K562 (cell line): ENCODE data around the gene APBB2. TPM values are rescaled to one million over a fixed set of nuclear protein-coding genes. Genes with fewer than 3 reads are reported as not detected.

ENCODE experiments used
- ATAC-seq: fragments of 200-7000 bp; cut with Tn5 transposase; 3 replicates; pipeline ENCODE4 v1.9.1; 2020; ENCODE audit warnings: moderate library complexity
- BruUV-seq: library from RNA; stranded (reverse); fragments of 400-500 nt; replicated peaks from 2 replicates; lab custom pipeline; 2021; lab: Mats Ljungman, UMichigan
- CTCF ChIA-PET: fragments of 300-600 bp; formaldehyde crosslinking; extraction: SDS; loops from one replicate; lab custom pipeline; 2021; ENCODE audit warnings: low intra/inter-chr PET ratio; lab: Yijun Ruan, JAX
- POLR2A ChIA-PET: fragments of 300-600, 350-650 bp; sonication (Branson Sonifier 250); formaldehyde crosslinking; extraction: SDS; loops from one replicate; lab custom pipeline; 2021; ENCODE audit warnings: antibody characterized with exemption, inconsistent platforms; lab: Yijun Ruan, JAX
- DNase-seq, 4 experiments: peaks; one replicate each; pipeline versions ENCODE4 v3.0.0 to v3.0.0-alpha.2; 2011 to 2018; ENCODE audit warnings: low spot score in 3 of 4, mixed read lengths in 3 of 4; ENCODE audit errors: extremely low read depth in 1 of 4
- FAIRE-seq: peaks from 2 replicates; lab custom pipeline; 2011; peaks lifted over from hg19 to GRCh38; lab: Jason Lieb, UNC
- H2AFZ ChIP-seq: 2 replicates; pipeline ENCODE4 v1.6.0; 2011; ENCODE audit warnings: low read depth, low read length, control low read depth, inconsistent platforms
- H3K27ac ChIP-seq: fragments of 200-600 bp; 3 replicates; pipeline ENCODE4 v1.8.0; 2011; ENCODE audit warnings: low read depth, mild to moderate bottlenecking, control low read depth, inconsistent platforms, low read length, moderate library complexity, mixed read lengths; ENCODE audit errors: extremely low read depth
- H3K27me3 ChIP-seq, 2 experiments: fragments of 300-600 bp in 1 of 2; 2 replicates in 1 of 2; 3 replicates in 1 of 2; pipeline versions ENCODE4 v1.6.0 to v1.8.0; 2011; ENCODE audit warnings: inconsistent platforms in 2 of 2, low read length in 2 of 2, mild to moderate bottlenecking in 1 of 2, mixed read lengths in 1 of 2, moderate library complexity in 1 of 2; ENCODE audit not compliant: control insufficient read depth in 2 of 2, insufficient read depth in 2 of 2
- H3K36me3 ChIP-seq: fragments of 300-600 bp; 3 replicates; pipeline ENCODE4 v1.8.0; 2011; ENCODE audit warnings: mild to moderate bottlenecking, low read length, inconsistent platforms; ENCODE audit not compliant: control insufficient read depth, insufficient read depth
- H3K4me1 ChIP-seq, 2 experiments: fragments of 200-600 bp in 1 of 2; replicated peaks in 1 of 2; 2 replicates in 1 of 2; 3 replicates in 1 of 2; pipeline versions ENCODE4 v1.5.1 to v1.8.0; 2011; ENCODE audit warnings: inconsistent platforms in 2 of 2, low read length in 2 of 2, mild to moderate bottlenecking in 1 of 2, mixed read lengths in 1 of 2, moderate library complexity in 1 of 2; ENCODE audit not compliant: control insufficient read depth in 2 of 2, insufficient read depth in 2 of 2
- H3K4me2 ChIP-seq: 2 replicates; pipeline ENCODE4 v1.6.1; 2011; ENCODE audit warnings: low read length, control low read depth, inconsistent platforms, mixed read lengths; ENCODE audit not compliant: insufficient read depth
- H3K4me3 ChIP-seq: fragments of 200-600 bp; sonication (generic), shearing (Covaris generic); 2 replicates; pipeline ENCODE4 v1.5.1; 2016; ENCODE audit warnings: control low read depth, inconsistent platforms
- H3K79me2 ChIP-seq: fragments of 200-600 bp; 3 replicates; pipeline ENCODE4 v1.8.0; 2011; ENCODE audit warnings: low read length, inconsistent platforms; ENCODE audit not compliant: control insufficient read depth, insufficient read depth
- H3K9ac ChIP-seq, 2 experiments: 2 replicates each; pipeline versions ENCODE4 v1.6.0 to v1.6.1; 2011; ENCODE audit warnings: low read depth in 2 of 2, low read length in 2 of 2, control low read depth in 1 of 2, inconsistent platforms in 1 of 2, mild to moderate bottlenecking in 1 of 2, mixed read lengths in 1 of 2; ENCODE audit not compliant: insufficient read depth in 1 of 2
- H3K9me1 ChIP-seq: one replicate; pipeline ENCODE4 v1.6.0; 2011; ENCODE audit warnings: inconsistent platforms, mild to moderate bottlenecking, low read length, moderate library complexity; ENCODE audit not compliant: control insufficient read depth, insufficient read depth
- H3K9me3 ChIP-seq: replicated peaks from 2 replicates; pipeline ENCODE4 v1.5.1; 2011; ENCODE audit warnings: low read depth, low read length, inconsistent platforms; ENCODE audit not compliant: control insufficient read depth, insufficient read depth
- H4K20me1 ChIP-seq: replicated peaks from 2 replicates; pipeline ENCODE4 v1.6.1; 2011; ENCODE audit warnings: low read length, inconsistent platforms, mixed read lengths; ENCODE audit not compliant: control insufficient read depth, insufficient read depth
- CBX1 ChIP-seq: sonication (generic); IDR thresholded peaks from 2 replicates; pipeline ENCODE4 v1.6.1; 2016; ENCODE audit warnings: antibody characterized with exemption, low read depth, mild to moderate bottlenecking
- DEAF1 ChIP-seq: fragments of 450-650 bp; formaldehyde crosslinking; IDR thresholded peaks from 2 replicates; pipeline ENCODE4 v1.4.0; 2020; ENCODE audit warnings: mild to moderate bottlenecking, moderate library complexity
- ESRRB ChIP-seq: fragments of 250-450 bp; sonication (Bioruptor Pico); IDR thresholded peaks from 2 replicates; pipeline ENCODE4 v1.5.0; 2020; ENCODE audit warnings: mild to moderate bottlenecking, moderate library complexity, borderline replicate concordance
- L3MBTL2 ChIP-seq: fragments of 450-650 bp; IDR thresholded peaks from 2 replicates; pipeline ENCODE4 v1.6.1; 2016; ENCODE audit warnings: mild to moderate bottlenecking, moderate library complexity
- MTA3 ChIP-seq: fragments of 450-650 bp; formaldehyde crosslinking; IDR thresholded peaks from 2 replicates; pipeline ENCODE4 v1.6.1; 2017; ENCODE audit warnings: mild to moderate bottlenecking, borderline replicate concordance
- NCOR1 ChIP-seq: fragments of 450-650 bp; IDR thresholded peaks from 2 replicates; pipeline ENCODE4 v1.6.1; 2016; ENCODE audit warnings: mild to moderate bottlenecking, moderate library complexity
- NR2C2 ChIP-seq, 2 experiments: fragments of 200-800 bp in 1 of 2; sonication (Bioruptor generic) in 1 of 2; sonication (generic) in 1 of 2; formaldehyde crosslinking in 1 of 2; IDR thresholded peaks; 2 replicates each; pipeline versions ENCODE4 v1.6.1 to v1.8.0; 2016 to 2022; ENCODE audit warnings: mild to moderate bottlenecking in 1 of 2, missing compliant biosample characterization in 1 of 2, missing genetic modification characterization in 1 of 2, missing genetic modification reagents in 1 of 2
- RAD21 ChIP-seq, 2 experiments: fragments of 250-450 bp in 1 of 2; fragments of 450-650 bp in 1 of 2; sonication (Bioruptor Pico) in 1 of 2; formaldehyde crosslinking in 1 of 2; IDR thresholded peaks in 1 of 2; conservative IDR thresholded peaks in 1 of 2; 2 replicates each; pipeline versions ENCODE4 v1.4.0 to v1.8.0; 2020 to 2022; ENCODE audit warnings: mild to moderate bottlenecking in 2 of 2, moderate library complexity in 1 of 2
- RBM25 ChIP-seq: fragments of 200-400 bp; formaldehyde crosslinking; IDR thresholded peaks from 2 replicates; pipeline ENCODE4 v1.6.1; 2018; ENCODE audit warnings: low read length, low read depth, moderate library complexity; ENCODE audit not compliant: severe bottlenecking
- SMC3 ChIP-seq: conservative IDR thresholded peaks from 2 replicates; pipeline ENCODE4 v1.6.1; 2011; ENCODE audit warnings: low read depth, low read length, improper control_type of control experiment; ENCODE audit not compliant: insufficient read depth
- YY1 ChIP-seq, 3 experiments: IDR thresholded peaks; 2 replicates each; pipeline ENCODE4 v1.6.1; 2011; ENCODE audit warnings: low read length in 2 of 3, mild to moderate bottlenecking in 2 of 3, moderate library complexity in 2 of 3, borderline replicate concordance in 1 of 3, control low read depth in 1 of 3, low read depth in 1 of 3; ENCODE audit not compliant: insufficient read depth in 3 of 3, insufficient replicate concordance in 2 of 3, control insufficient read depth in 1 of 3, insufficient read length in 1 of 3; ENCODE audit errors: extremely low read depth in 1 of 3
- ZBTB7A ChIP-seq: IDR thresholded peaks from 2 replicates; pipeline ENCODE4 v1.6.1; 2011; ENCODE audit warnings: low read depth, mild to moderate bottlenecking, low read length, moderate library complexity, borderline replicate concordance; ENCODE audit not compliant: control insufficient read depth
- ZNF146 ChIP-seq: IDR thresholded peaks from one replicate; pipeline ENCODE4 v1.6.1; 2018; ENCODE audit warnings: missing compliant biosample characterization; ENCODE audit not compliant: unreplicated experiment
- ZNF282 ChIP-seq: sonication (generic); formaldehyde crosslinking; IDR thresholded peaks from 2 replicates; pipeline ENCODE4 v1.8.1; 2023; ENCODE audit warnings: missing genetic modification reagents
- ZNF398 ChIP-seq: fragments of 250-450 bp; sonication (Bioruptor Pico); IDR thresholded peaks from 2 replicates; pipeline ENCODE4 v1.8.0; 2021; ENCODE audit warnings: moderate library complexity, mild to moderate bottlenecking, inconsistent platforms
- WGBS: fragments of 100-300 bp; shearing (Covaris generic); methylation state at CpG from one replicate; pipeline ENCODE4 v1.1.6; 2016; ENCODE audit warnings: low coverage, mixed read lengths; ENCODE audit not compliant: insufficient coverage; ENCODE audit errors: missing lambda C conversion rate; 5-methylcytosine and 5-hydroxymethylcytosine counted together
- in situ Hi-C: fragments of 300-500 bp; cut with MboI; formaldehyde crosslinking; loops from 4 replicates; pipeline ENCODE4 v1.15.0; 2018; ENCODE audit warnings: inconsistent platforms, mixed read lengths
- intact Hi-C: fragments of 100-400 bp; cut with micrococcal nuclease; formaldehyde crosslinking; loops from 2 replicates; pipeline ENCODE4 v1.14.2; 2022
- polyA plus RNA-seq, 8 experiments: library from polyadenylated mRNA; depleted of rRNA in 4 of 8; stranded (reverse) in 5 of 8; unstranded in 3 of 8; fragments of >200 nt; fragmentation: Nextera tagmentation in 2 of 8; fragmentation: Illumina TruSeq in 1 of 8; extraction: Ambion mirVana in 2 of 8; extraction: Trizol in 1 of 8; gene quantifications; 2 replicates each; pipeline versions ENCODE4 v1.2.1 to v1.2.3, GENCODE V29; 2011 to 2014; ENCODE audit warnings: inconsistent platforms in 1 of 8, missing spikeins in 1 of 8
- total RNA-seq, 7 experiments: library from RNA; depleted of rRNA in 6 of 7; stranded (reverse); fragments of >200 nt in 6 of 7; fragmentation: Illumina TruSeq in 2 of 7; extraction: Trizol in 2 of 7; gene quantifications; 2 replicates each; pipeline versions ENCODE4 v1.2.1 to v1.2.3, GENCODE V29; 2011 to 2021; ENCODE audit warnings: low replicate concordance in 1 of 7

APBB2 gene
- total and polyA plus RNA-seq, 9 of the 15 experiments (the other 6 are each of a cell fraction or from before 2014, with no cell fraction given), result 0.08 to 2.1 (median 1.4) TPM

GRCh38 chr4:40924793-40925117 lies 289.6 kb downstream of the APBB2 start (continued):
- TF ChIP-seq NCOR1 (no peak), NR2C2 (CRISPR knock-in tag; IDR thresholded peaks at IDR 0.05) (no peak), NR2C2 (tag; IDR thresholded peaks at IDR 0.05) (no peak), MTA3 (no peak), L3MBTL2 (no peak)

- Histone ChIP-seq H3K4me1 (no peaks in the 10 kb centered on the region; a peak in 1 of 5 replicates), H3K9me1 (no peaks in the 10 kb centered on the region), H3K79me2 (no peaks in the 10 kb centered on the region), H3K9ac (no peak overlapping the region), H2AFZ (peak overlapping the region; percentile 98), H3K4me3 (no peak overlapping the region), H3K9me3 (no peaks in the 10 kb centered on the region), H3K4me2 (peak overlapping the region; percentile 63), H3K36me3 (no peaks in the 10 kb centered on the region), H3K27ac (no peak overlapping the region), H3K27me3 (peaks cover 3 to 28% of the 10 kb centered on the region in 2 experiments; a peak in 4 of 5 replicates), H4K20me1 (no peaks in the 10 kb centered on the region; the same call in 1 of the 2 replicates)
- ATAC-seq (peak; percentile 94), FAIRE-seq (peak; percentile 81), DNase-seq (peak; percentile 68 to 80 (median 78))
- in situ Hi-C loops, result no loop called here
- ChIA-PET POLR2A (interaction anchor here (0.6 to 1.7 kb wide), 2 partner anchors 12 to 352 kb away, joined by 3 to 7 read pairs; no protein-coding TSS in a partner anchor), CTCF (interaction anchor here (0.7 kb wide), 1 partner anchor 14 kb away, joined by 3 read pairs; no protein-coding TSS in a partner anchor)
- intact Hi-C loops, result no loop called here
- WGBS, result 14% methylated on average over 11 of the region's 11 CpGs
- no TSS peak for BruUV-seq
- TF ChIP-seq ESRRB (CRISPR knock-in tag), result no peak
- TF ChIP-seq RAD21 (CRISPR knock-in tag; conservative IDR thresholded peaks at IDR 0.05 in 1 of 2, IDR thresholded peaks at IDR 0.05 in 1 of 2), result peak; percentile 37 to 53; a peak in 3 of 4 replicates
- 0 out of 2 replicates have a peak, but pooled peaks have one; percentile 22 for TF ChIP-seq CBX1
- 0 out of 2 replicates have a peak, but pooled peaks have one; percentile 28 for TF ChIP-seq SMC3
- no peak for TF ChIP-seq ZNF282 (CRISPR knock-in tag)
- 0 out of 2 replicates have a peak, but pooled peaks have one; percentile 16 for TF ChIP-seq DEAF1 (CRISPR knock-in tag)
- no peak for TF ChIP-seq ZBTB7A
- TF ChIP-seq ZNF146 (CRISPR knock-in tag), result no peak
- peak; percentile 27 to 92 (median 83) for TF ChIP-seq YY1 (IDR thresholded peaks at IDR 0.05; ENCODE audit: borderline replicate concordance in 1 of 3, control insufficient read depth in 1 of 3, extremely low read depth in 1 of 3, insufficient read depth in 3 of 3, insufficient read length in 1 of 3, insufficient replicate concordance in 2 of 3, low read depth in 1 of 3, low read length in 2 of 3)
- TF ChIP-seq ZNF398 (CRISPR knock-in tag), result no peak
- TF ChIP-seq RBM25, result no peak
These were observed 290.1 kb downstream of the APBB2 start for GRCh38 chr4:40924096-40924792.
